Activated CD8-positive, alpha-beta T cell treated with anti-CD3 and anti-CD28 coated beads, Interleukin-2, amount 10 ng/mL, durations not matched to agents 7 days and 5 days (primary cell): ENCODE data around the gene FXR1. TPM values are rescaled to one million over a fixed set of nuclear protein-coding genes. Genes with fewer than 3 reads are reported as not detected.
"Not testable (repeated sequence)": the region's sequence is repeated elsewhere in the genome, so short reads cannot be mapped to it uniquely, and the experiment has no call there.

Experiments used
- ATAC-seq: fragments of 150-1000 bp; cut with Tn5 transposase; one replicate; pipeline ENCODE4 v1.10.0; 2021; ENCODE audit warnings: moderate library complexity
- CTCF ChIA-PET: fragments of 350-600 bp; sonication (Branson Sonifier 250); formaldehyde crosslinking; loops from one replicate; lab custom pipeline; 2021; ENCODE audit warnings: antibody characterized with exemption; lab: Charles Lee
- POLR2A ChIA-PET: fragments of 350-600 bp; sonication (Branson Sonifier 250); formaldehyde crosslinking; loops from one replicate; lab custom pipeline; 2021; ENCODE audit warnings: antibody characterized with exemption; lab: Charles Lee
- DNase-seq: peaks from one replicate; pipeline ENCODE4 v3.0.0-alpha.2; 2020
- H3K27ac Mint-ChIP-seq: one replicate; pipeline ENCODE4 v1.8.0; 2021; ENCODE audit warnings: mild to moderate bottlenecking, mixed read lengths
- H3K27me3 Mint-ChIP-seq: one replicate; pipeline ENCODE4 v1.8.0; 2021; ENCODE audit warnings: low read depth, mixed read lengths
- H3K36me3 Mint-ChIP-seq: one replicate; pipeline ENCODE4 v1.8.0; 2021; ENCODE audit warnings: low read depth, mixed read lengths
- H3K4me1 Mint-ChIP-seq: one replicate; pipeline ENCODE4 v1.8.0; 2021; ENCODE audit warnings: low read depth, mixed read lengths
- H3K4me3 Mint-ChIP-seq: one replicate; pipeline ENCODE4 v1.8.0; 2021; ENCODE audit warnings: mild to moderate bottlenecking, mixed read lengths
- H3K9me3 Mint-ChIP-seq: one replicate; pipeline ENCODE4 v1.8.0; 2022; ENCODE audit warnings: mixed read lengths; ENCODE audit not compliant: insufficient read depth
- total RNA-seq, 2 experiments: library from RNA; stranded (reverse); gene quantifications; one replicate each; pipeline ENCODE4 v1.2.3, GENCODE V29; 2021

Gene FXR1
- total RNA-seq = 100 to 1,000 TPM; 120 to 134 TPM

- H3K9me3 Mint-ChIP-seq = no peaks in the 10 kb centered on the region
- CTCF ChIA-PET = interaction anchor here (0.6 to 2.0 kb wide), 9 partner anchors 9 to 310 kb away, joined by 3 to 7 read pairs (median 5); partner anchors contain the start of gene TTC14
- H3K27me3 Mint-ChIP-seq = no peaks in the 10 kb centered on the region
- DNase-seq = peak; percentile 94
- peaks cover 27% of the 10 kb centered on the region for H3K36me3 Mint-ChIP-seq
- H3K4me3 Mint-ChIP-seq = peak within 1 kb of the TSS; percentile 93
- POLR2A ChIA-PET = interaction anchor here (0.7 to 2.7 kb wide), 11 partner anchors 12 to 1349 kb away, joined by 3 to 15 read pairs (median 3); partner anchors contain the start of genes ACTL6A, DNAJC19 and TTC14
- ATAC-seq = peak; percentile 95
- peaks cover 46% of the 10 kb centered on the region for H3K4me1 Mint-ChIP-seq
- peak within 1 kb of the TSS; percentile 94 for H3K27ac Mint-ChIP-seq
Measured at GRCh38 chr3:180912304-180913296, at the start of gene FXR1. Gene FXR1, plus strand, starts transcription at chr3:180912670. Its CDS starts 16 bp downstream, at chr3:180912686.

DNA sequence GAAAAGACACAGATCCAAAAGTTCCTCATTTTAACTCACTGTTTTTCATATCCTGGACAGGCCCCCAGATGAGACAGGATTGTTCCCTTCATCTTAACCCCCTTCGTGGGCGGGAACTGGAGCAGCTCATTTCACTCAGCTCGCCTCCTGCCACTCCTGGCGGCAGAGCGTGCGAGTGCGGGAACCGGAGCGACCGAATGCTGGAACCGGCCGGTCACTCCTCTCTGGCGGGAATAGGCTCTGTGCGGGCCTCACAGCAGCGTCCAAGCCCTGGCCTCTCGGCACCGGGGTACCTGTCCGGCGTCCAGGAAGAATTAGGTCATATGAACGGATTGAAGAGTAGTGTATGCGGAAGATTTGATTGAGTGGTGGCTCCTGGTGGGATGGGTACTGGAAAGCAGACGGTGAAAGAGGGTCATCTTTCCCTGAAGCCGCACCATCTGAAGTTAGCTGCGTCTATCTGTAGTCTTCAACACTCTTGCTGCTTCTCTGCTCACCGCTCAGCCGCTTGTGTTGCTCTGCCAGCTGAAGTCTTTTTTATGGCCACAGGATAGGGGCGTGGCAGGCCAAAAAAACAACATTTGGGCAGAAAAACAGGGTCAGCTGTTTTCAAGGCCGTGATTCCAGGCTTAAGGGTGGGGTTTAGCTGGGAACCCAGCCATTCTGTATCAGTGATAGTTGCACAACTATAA is 42.3 kb upstream of the FXR1 start:
- Mint-ChIP-seq H3K27ac (no peak overlapping the region), H3K4me1 (no peaks in the 10 kb centered on the region), H3K27me3 (peaks cover 12% of the 10 kb centered on the region), H3K36me3 (no peaks in the 10 kb centered on the region), H3K4me3 (no peak overlapping the region), H3K9me3 (no peaks in the 10 kb centered on the region)
- CTCF ChIA-PET = no interaction called here
- ATAC-seq = no peak
- POLR2A ChIA-PET = no interaction called here
- DNase-seq = no peak

GRCh38 chr3:180871901-180872300 is 40.6 kb upstream of the FXR1 start:
- DNase-seq = no peak
- H3K4me1 Mint-ChIP-seq = no peaks in the 10 kb centered on the region
- peaks cover 14% of the 10 kb centered on the region for H3K27me3 Mint-ChIP-seq
- H3K4me3 Mint-ChIP-seq = no peak overlapping the region
- H3K27ac Mint-ChIP-seq = no peak overlapping the region
- ATAC-seq = no peak
- H3K9me3 Mint-ChIP-seq = no peaks in the 10 kb centered on the region
- ChIA-PET CTCF (no interaction called here), POLR2A (no interaction called here)
- no peaks in the 10 kb centered on the region for H3K36me3 Mint-ChIP-seq

DNA sequence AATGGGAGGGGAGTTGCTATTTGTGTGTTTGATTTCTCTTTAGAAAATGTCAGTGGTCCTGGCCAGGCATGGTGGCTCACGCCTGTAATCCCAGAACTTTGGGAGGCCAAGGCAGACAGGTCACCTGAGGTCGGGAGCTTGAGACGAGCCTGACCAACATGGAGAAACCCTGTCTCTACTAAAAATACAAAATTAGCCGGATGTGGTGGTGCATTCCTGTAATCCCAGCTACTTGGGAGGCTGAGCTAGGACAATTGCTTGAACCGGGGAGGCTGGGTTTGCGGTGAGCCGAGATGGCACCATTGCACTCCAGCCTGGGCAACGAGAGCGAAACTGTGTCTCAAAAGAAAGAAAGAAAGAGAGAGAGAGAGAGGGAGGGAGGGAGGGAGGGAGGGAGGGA is 40.0 kb upstream of the FXR1 start:
- POLR2A ChIA-PET = not testable (repeated sequence)

GRCh38 chr3:180875124-180875698 is 37.3 kb upstream of the FXR1 start:
- ChIA-PET POLR2A (no interaction called here), CTCF (no interaction called here)
- ATAC-seq = no peak
- Mint-ChIP-seq H3K27ac (no peak overlapping the region), H3K4me1 (no peaks in the 10 kb centered on the region), H3K4me3 (no peak overlapping the region), H3K36me3 (no peaks in the 10 kb centered on the region), H3K27me3 (peaks cover 14% of the 10 kb centered on the region), H3K9me3 (no peaks in the 10 kb centered on the region)
- DNase-seq = no peak

More for the DNA sequence above, 40.0 kb upstream of the FXR1 start:
- H3K9me3 Mint-ChIP-seq, H3K4me1 Mint-ChIP-seq, H3K4me3 Mint-ChIP-seq, H3K36me3 Mint-ChIP-seq, ATAC-seq, DNase-seq, CTCF ChIA-PET, H3K27ac Mint-ChIP-seq: not testable (repeated sequence)
- peaks cover 17% of the 10 kb centered on the region for H3K27me3 Mint-ChIP-seq

DNA sequence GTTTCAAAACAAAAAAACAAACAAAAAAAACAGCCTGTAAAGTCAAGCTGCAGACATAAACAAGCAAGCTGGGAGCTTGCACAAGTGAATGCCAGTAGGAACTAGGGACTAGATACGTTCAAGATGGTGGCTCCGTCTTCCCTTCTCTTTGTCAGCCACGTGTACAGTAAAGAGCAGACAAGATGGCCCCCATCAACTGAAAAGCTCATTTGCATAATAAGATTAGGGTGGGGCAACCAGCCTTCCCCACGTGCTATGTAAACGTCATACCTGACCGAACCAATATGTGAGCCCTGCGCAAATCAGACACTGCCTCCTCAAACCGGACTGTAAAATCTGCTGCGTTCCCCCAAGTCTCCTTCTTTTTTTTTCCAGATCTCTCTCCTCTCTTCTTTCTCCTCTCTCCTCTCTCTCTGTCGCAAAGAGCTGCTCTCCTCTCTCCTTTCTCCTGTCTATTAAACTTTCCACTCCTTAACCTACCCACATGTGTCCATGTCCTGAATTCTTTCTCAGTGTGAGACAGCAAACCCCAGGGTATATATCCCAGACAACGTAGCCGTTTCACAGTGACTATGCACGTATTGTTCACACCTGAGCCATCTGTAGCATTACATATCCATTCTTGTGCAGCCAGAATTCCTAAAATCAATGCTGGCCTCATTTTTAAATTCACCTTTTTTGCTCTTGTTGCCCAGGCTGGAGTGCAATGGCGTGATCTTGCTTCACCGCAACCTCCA is 31.2 kb upstream of the FXR1 start:
- ATAC-seq (no peak), DNase-seq (no peak)
- Mint-ChIP-seq H3K36me3 (no peaks in the 10 kb centered on the region), H3K27ac (no peak overlapping the region), H3K27me3 (peaks cover 7% of the 10 kb centered on the region), H3K4me1 (no peaks in the 10 kb centered on the region), H3K9me3 (no peaks in the 10 kb centered on the region), H3K4me3 (no peak overlapping the region)
- POLR2A ChIA-PET = no interaction called here
- CTCF ChIA-PET = no interaction called here

DNA sequence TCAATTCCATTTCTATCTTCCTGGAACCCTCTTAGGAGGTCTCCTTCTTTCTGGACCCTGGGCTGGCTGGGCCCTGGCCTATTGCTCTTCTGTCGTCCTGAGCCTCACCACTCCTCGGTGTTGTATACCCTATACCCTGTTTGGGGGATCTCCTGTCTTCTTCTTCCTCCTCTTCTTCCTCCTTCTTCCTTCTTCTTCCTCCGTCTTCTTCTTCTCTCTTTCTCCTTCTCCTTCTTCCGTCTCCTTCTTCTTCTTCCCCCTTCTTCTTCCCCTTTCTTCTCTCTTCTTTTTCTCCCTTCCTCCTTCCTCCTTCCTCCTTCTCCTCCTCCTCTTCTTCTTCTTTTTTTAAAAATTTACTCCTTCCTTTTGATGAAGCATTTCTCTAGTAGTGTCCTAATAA is 30.4 kb upstream of the FXR1 start:
- ChIA-PET CTCF (no interaction called here), POLR2A (no interaction called here)
- Mint-ChIP-seq H3K36me3 (no peaks in the 10 kb centered on the region), H3K4me1 (no peaks in the 10 kb centered on the region), H3K27me3 (peaks cover 3% of the 10 kb centered on the region), H3K9me3 (no peaks in the 10 kb centered on the region), H3K4me3 (no peak overlapping the region), H3K27ac (no peak overlapping the region)
- DNase-seq (no peak), ATAC-seq (no peak)

GRCh38 chr3:180888992-180889560 is 23.4 kb upstream of the FXR1 start:
- peaks cover 7% of the 10 kb centered on the region for H3K4me1 Mint-ChIP-seq
- no peak for DNase-seq
- ChIA-PET CTCF (no interaction called here), POLR2A (no interaction called here)
- H3K4me3 Mint-ChIP-seq = no peak overlapping the region
- no peak overlapping the region for H3K27ac Mint-ChIP-seq
- peaks cover 13% of the 10 kb centered on the region for H3K9me3 Mint-ChIP-seq
- peaks cover 4% of the 10 kb centered on the region for H3K36me3 Mint-ChIP-seq
- ATAC-seq = no peak
- H3K27me3 Mint-ChIP-seq = no peaks in the 10 kb centered on the region

- DNase-seq = no peak
- CTCF ChIA-PET = interaction anchor here (2.3 kb wide), 1 partner anchor 13 kb away, joined by 6 read pairs; the partner anchor contains the start of gene FXR1
- H3K27ac Mint-ChIP-seq = no peak overlapping the region
- no peak for ATAC-seq
- POLR2A ChIA-PET = no interaction called here
- no peaks in the 10 kb centered on the region for H3K9me3 Mint-ChIP-seq
- H3K27me3 Mint-ChIP-seq = no peaks in the 10 kb centered on the region
- H3K4me3 Mint-ChIP-seq = no peak overlapping the region
- no peaks in the 10 kb centered on the region for H3K4me1 Mint-ChIP-seq
- H3K36me3 Mint-ChIP-seq = no peaks in the 10 kb centered on the region
Measured at GRCh38 chr3:180898572-180898971, 13.9 kb upstream of the FXR1 start.

- no peak for ATAC-seq
- Mint-ChIP-seq H3K9me3 (peaks cover 3% of the 10 kb centered on the region), H3K4me3 (no peak overlapping the region), H3K36me3 (peaks cover 7% of the 10 kb centered on the region), H3K27ac (no peak overlapping the region), H3K27me3 (no peaks in the 10 kb centered on the region), H3K4me1 (peaks cover 23% of the 10 kb centered on the region)
- DNase-seq = no peak
- CTCF ChIA-PET = no interaction called here
- POLR2A ChIA-PET = no interaction called here
Measured at GRCh38 chr3:180909369-180910127, 2.9 kb upstream of the FXR1 start.
